Activated T-helper 17 cell treated with anti-CD3 and anti-CD28 coated beads, Interleukin-2, amount 50 U/mL, for 72 hours (primary cell): ENCODE data around the gene RBP5. TPM values are rescaled to one million over a fixed set of nuclear protein-coding genes. Genes with fewer than 3 reads are reported as not detected.
"Not testable (repeated sequence)": the region's sequence is repeated elsewhere in the genome, so short reads cannot be mapped to it uniquely, and the experiment has no call there.

Experiments used
- ATAC-seq: fragments of 150-1000 bp; cut with Tn5 transposase; replicated peaks from 2 replicates; pipeline ENCODE4 v1.10.0; 2021; ENCODE audit warnings: mild to moderate bottlenecking, moderate library complexity
- H3K27ac Mint-ChIP-seq: one replicate; pipeline ENCODE4 v1.8.0; 2022; ENCODE audit warnings: mixed read lengths
- H3K27me3 Mint-ChIP-seq: one replicate; pipeline ENCODE4 v1.8.0; 2022; ENCODE audit warnings: mixed read lengths
- H3K36me3 Mint-ChIP-seq: one replicate; pipeline ENCODE4 v1.8.0; 2022; ENCODE audit warnings: low read depth, mild to moderate bottlenecking, mixed read lengths
- H3K4me1 Mint-ChIP-seq: one replicate; pipeline ENCODE4 v1.8.0; 2022; ENCODE audit warnings: mixed read lengths
- H3K4me3 Mint-ChIP-seq: one replicate; pipeline ENCODE4 v1.8.0; 2022; ENCODE audit warnings: mild to moderate bottlenecking, mixed read lengths
- H3K9me3 Mint-ChIP-seq: one replicate; pipeline ENCODE4 v1.8.0; 2022; ENCODE audit warnings: mixed read lengths
- total RNA-seq, 2 donors: library from RNA; stranded (reverse); gene quantifications; one replicate each; pipeline ENCODE4 v1.2.3, GENCODE V29; 2022

Gene RBP5
- total RNA-seq, 2 donors from 2014 or later: not detected

DNA sequence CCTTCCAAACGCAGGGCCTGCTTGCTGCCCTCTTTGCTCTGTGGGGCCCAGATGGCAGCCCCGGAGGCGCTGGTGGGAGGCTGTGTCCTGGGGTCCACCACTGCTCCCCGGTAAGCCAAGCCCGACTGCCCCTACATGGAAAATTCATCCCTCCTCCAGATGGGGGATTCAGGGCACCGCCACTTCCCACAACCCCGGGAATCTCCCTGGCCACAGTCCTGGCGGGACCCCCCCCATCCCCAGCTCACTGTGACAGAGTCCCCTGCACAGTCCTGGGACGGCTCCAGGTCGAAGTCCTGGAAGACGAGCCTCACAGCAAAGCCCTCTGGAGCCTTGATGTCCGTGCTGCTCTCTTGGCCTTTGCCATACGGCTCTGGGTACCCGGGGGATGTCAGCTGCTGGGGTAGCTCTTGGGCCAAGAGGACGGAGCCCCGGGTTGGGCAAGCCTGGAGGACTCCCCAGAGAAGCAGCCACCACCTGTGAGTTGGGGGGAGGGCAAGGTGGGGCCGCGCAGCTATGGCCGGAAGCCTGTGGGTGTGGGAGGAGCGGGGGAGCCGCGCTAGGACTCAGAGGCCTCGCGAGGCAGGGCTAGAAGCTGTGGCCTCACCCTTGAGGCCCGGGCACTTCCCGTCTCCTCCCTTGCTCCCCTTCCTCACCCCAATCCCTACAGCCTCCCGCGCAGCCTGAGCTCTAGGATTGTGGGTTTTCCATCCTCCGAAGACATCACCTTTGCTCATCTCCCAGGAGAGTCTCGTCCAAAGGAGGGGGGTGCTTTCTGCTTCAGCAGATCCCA, 20.5 kb downstream of the RBP5 start:
- Mint-ChIP-seq H3K27ac (peak overlapping the region; percentile 95), H3K36me3 (peaks cover 54% of the 10 kb centered on the region), H3K27me3 (no peaks in the 10 kb centered on the region), H3K4me1 (peaks cover 16% of the 10 kb centered on the region), H3K4me3 (peak overlapping the region; percentile 97), H3K9me3 (peaks cover 10% of the 10 kb centered on the region)
- peak; percentile 96 for ATAC-seq

DNA sequence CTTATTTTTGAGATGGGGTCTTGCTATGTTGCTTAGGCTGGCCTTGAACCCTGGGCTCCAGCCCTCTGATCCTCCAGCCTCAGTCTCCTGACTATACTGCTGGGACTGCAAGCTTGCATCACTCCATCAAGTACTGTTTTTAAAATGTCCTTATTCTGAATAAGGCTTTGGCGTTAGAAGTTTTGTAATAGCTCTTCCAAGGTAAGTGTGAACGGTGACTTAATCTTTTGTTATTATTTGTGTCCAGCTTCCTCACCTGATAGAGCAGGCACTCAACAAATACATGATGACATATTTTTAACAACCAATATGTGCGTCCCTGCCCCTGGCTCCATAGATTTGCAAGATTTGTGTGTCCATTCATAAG, 21.1 kb downstream of the RBP5 start:
- Mint-ChIP-seq H3K36me3 (peaks cover 57% of the 10 kb centered on the region), H3K27ac (peak overlapping the region; percentile 95), H3K27me3 (no peaks in the 10 kb centered on the region), H3K9me3 (peaks cover 10% of the 10 kb centered on the region), H3K4me3 (peak overlapping the region; percentile 97), H3K4me1 (peaks cover 20% of the 10 kb centered on the region)
- ATAC-seq: no peak

DNA sequence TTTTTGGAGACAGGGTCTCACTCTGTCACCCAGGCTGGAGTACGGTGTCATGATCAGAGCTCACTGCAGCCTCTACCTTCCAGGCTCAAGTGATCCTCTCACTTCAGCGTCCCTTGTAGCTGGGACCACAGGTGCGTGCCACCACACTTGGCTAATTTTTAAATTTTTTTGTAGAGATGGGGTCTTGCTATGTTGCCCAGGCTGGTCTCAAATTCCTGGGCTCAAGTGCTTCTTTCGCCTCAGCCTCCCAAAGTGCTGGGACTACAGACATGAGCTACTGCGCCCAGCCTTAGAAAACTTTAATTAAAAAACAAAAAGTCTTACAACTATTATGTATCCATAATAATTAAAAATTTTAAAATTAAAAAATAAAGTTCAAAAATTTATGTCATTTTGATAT, 21.5 kb downstream of the RBP5 start:
- H3K4me3 Mint-ChIP-seq: peak overlapping the region; percentile 97
- H3K36me3 Mint-ChIP-seq: peaks cover 62% of the 10 kb centered on the region
- ATAC-seq, H3K27ac Mint-ChIP-seq, H3K9me3 Mint-ChIP-seq, H3K27me3 Mint-ChIP-seq: not testable (repeated sequence)
- H3K4me1 Mint-ChIP-seq: peaks cover 23% of the 10 kb centered on the region

DNA sequence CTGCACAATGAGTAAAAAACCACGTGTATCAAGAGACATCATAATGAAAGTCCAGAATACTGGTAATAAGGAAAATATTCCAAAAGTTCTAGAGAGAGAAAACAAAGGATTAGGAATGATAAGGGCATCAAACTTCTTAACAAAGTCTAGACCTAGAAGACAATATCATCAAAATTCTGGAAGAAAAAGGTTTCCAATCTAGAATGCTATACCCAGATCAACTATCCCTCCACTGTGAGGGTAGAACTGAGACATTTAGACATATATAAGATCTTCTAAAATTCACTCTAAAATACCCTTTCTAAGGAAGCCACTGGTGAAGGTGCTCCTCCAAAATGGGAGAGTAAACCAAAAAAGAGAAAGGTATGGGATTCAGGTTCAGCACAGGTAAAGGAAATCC, 22.6 kb downstream of the RBP5 start:
- peak overlapping the region; percentile 4 for H3K27ac Mint-ChIP-seq
- peaks cover 10% of the 10 kb centered on the region for H3K9me3 Mint-ChIP-seq
- peaks cover 65% of the 10 kb centered on the region for H3K36me3 Mint-ChIP-seq
- H3K27me3 Mint-ChIP-seq: no peaks in the 10 kb centered on the region
- no peak for ATAC-seq
- peak overlapping the region; percentile 97 for H3K4me3 Mint-ChIP-seq
- peaks cover 23% of the 10 kb centered on the region for H3K4me1 Mint-ChIP-seq

DNA sequence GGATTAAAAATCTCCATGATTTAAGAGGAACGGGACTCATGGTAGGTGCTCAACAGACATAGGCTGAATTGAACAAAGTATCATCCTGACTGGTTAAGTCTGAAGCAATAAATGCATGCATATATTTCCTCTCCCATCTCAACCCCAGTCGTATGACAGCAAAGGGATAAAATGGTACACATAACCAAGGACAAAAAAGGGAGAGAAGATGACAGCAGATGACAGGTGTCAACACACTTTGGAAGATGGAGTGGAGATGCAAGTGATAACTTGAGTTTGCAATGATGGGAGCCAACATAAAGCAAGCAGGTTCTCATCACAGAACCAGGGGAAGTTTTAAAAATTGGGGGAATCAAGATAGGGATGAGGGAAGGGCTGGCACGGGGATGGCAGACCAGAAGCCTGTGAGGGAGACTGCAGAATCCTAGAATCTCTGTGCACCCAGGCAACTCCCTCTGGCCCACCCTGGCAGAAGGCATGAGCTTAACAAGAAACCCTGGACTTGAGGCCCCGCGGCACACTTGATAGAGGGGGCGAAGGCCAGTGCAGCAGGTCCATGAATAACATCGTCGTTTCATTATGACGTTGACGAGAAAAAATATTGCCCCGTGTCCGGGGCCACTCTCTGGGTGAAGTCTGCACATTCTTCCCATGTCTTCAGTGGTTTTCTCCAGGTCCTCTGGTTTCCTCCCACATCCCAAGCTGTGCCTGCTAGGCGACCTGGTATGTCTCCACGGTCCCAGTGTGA, 24.7 kb downstream of the RBP5 start:
- H3K4me1 Mint-ChIP-seq: peaks cover 19% of the 10 kb centered on the region
- H3K27me3 Mint-ChIP-seq: no peaks in the 10 kb centered on the region

DNA sequence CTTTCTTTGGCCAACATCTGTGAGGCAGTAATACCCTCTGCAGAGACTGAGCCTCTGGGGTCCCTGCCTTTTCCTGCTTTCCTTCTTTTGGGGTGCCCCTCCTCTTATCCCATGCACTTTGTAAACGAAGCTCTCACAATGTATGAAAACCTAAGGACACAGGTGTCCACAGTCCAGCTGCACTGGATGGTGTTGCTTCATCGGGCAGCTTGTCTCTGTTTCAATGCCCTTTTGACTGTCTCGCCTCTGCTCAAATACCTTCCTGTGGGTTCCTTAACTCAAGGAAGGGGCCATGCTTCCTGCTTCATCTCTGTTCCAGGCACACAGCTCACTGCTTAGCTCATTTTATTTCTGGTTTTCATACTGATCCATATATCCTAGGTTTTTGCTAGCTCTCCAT, 26.1 kb downstream of the RBP5 start:
- Mint-ChIP-seq H3K4me3 (no peak overlapping the region), H3K9me3 (peaks cover 10% of the 10 kb centered on the region), H3K36me3 (peaks cover 76% of the 10 kb centered on the region), H3K4me1 (peaks cover 14% of the 10 kb centered on the region), H3K27me3 (no peaks in the 10 kb centered on the region), H3K27ac (no peak overlapping the region)
- no peak for ATAC-seq

More for the DNA sequence above, 24.7 kb downstream of the RBP5 start:
- H3K9me3 Mint-ChIP-seq: peaks cover 10% of the 10 kb centered on the region
- H3K36me3 Mint-ChIP-seq: peaks cover 73% of the 10 kb centered on the region
- ATAC-seq: no peak
- H3K4me3 Mint-ChIP-seq: no peak overlapping the region
- no peak overlapping the region for H3K27ac Mint-ChIP-seq

DNA sequence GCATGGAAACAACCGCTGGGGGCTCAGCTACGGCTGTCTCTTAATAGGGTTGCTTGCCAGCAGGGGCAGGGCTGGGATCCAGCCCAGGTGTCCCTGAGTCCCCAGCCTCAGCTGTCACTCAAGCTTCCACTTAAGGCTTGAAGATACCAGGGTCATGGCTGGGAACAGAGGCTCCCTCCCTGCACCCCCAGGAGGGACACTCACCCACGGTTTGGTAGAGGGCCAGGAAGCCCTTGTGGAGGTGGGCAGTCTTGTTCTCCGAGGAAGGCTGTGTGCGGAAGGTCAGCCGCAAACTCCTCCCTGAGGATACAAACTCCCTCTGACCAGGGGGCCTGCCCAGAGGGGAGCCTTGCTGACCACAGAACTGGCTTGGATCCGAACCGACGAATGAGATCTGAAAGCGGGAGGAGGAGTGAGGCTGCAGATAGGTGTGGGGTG, 27.0 kb downstream of the RBP5 start:
- peaks cover 13% of the 10 kb centered on the region for H3K4me1 Mint-ChIP-seq
- H3K36me3 Mint-ChIP-seq: peaks cover 71% of the 10 kb centered on the region
- H3K9me3 Mint-ChIP-seq: peaks cover 10% of the 10 kb centered on the region
- H3K27me3 Mint-ChIP-seq: no peaks in the 10 kb centered on the region
- ATAC-seq: no peak
- no peak overlapping the region for H3K4me3 Mint-ChIP-seq
- H3K27ac Mint-ChIP-seq: peak overlapping the region; percentile 54

DNA sequence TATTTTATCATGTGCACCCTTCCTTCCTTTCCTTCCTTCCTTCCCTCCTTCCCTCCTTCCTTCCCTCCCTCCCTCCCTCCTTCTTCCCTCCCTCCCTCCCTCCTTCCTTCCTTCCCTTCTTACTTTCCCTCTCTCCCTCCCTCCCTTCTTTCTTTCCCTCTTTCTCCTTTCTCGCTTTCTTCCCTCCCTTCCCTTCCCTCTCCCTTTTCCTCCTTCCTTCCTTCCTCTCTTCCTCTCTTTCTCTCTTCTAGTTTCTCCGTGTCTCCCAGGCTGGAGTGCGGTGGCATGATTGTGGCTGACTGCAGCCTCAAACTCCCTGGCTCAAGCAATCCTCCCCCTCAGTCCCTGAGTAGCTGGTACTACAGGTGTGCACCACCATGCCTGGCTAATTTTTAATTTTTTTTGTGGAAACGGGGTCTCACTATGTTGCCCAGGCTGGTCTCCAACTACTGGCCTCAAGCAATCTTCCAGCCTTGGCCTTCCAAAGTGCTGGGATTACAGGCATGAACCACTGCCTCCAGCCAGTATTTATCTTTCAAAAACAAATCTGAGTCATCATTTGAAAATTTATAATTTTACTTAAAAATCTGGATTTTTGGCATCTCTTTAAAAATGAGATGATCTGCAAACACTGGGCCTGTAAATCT, 27.5 kb downstream of the RBP5 start:
- Mint-ChIP-seq H3K27me3 (no peaks in the 10 kb centered on the region), H3K4me1 (peaks cover 13% of the 10 kb centered on the region), H3K27ac (peak overlapping the region; percentile 54), H3K4me3 (no peak overlapping the region), H3K36me3 (peaks cover 66% of the 10 kb centered on the region), H3K9me3 (peaks cover 8% of the 10 kb centered on the region)
- no peak for ATAC-seq

DNA sequence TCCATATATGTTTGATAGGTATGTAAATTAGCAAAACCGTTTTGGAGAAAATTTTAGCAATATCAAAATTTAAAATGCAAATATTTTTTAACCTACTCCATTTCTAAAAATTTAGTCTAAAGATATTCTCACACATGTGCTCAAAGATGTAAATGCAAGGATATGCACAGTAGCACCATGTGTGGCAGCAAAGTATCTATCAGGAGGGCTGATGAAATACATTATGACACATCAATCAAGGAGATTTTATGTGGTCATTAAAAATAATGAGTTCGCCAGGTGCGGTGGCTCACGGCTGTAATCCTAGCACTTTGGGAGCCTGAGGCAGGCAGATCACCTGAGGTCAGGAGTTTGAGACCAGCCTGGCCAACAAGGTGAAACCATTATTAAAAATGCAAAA, 28.4 kb downstream of the RBP5 start:
- Mint-ChIP-seq H3K4me1 (peaks cover 8% of the 10 kb centered on the region), H3K4me3 (no peak overlapping the region), H3K9me3 (no peaks in the 10 kb centered on the region), H3K27ac (no peak overlapping the region), H3K36me3 (peaks cover 56% of the 10 kb centered on the region), H3K27me3 (no peaks in the 10 kb centered on the region)
- ATAC-seq: no peak

DNA sequence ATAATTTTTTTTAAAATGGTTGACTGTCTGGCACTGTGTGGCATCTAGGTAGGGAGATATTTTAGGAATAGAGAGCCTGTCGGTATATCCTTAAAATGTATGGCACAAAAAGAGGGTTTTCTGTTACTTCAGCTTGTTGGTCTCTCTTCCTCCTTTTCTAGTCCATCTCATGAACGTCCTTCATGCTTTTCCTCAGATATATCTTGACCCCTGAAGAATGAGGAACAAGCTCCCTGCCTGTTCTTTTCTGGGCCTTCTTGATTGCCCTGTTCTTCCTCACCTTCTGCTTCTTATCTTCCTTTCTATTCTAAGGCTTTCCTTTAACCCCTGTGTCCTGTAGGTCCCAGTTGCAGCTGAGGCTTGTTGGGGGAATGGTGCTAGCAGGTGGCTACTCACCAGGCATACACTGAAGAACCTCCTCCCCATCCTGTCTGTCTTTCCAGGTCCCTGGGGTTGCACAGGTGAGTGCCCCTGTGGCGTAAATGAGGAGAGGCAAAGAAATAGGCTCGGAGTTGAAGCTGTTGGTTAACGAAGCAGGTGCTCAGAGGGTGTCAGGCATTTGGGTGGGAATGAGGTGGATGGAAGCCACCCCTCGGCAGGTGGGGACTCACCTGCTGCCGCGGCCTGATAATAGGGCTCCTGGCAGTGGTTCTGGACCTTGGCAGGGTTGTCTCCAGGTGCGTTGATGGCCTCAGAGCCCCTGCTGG, 29.2 kb downstream of the RBP5 start:
- no peak for ATAC-seq
- H3K9me3 Mint-ChIP-seq: no peaks in the 10 kb centered on the region
- H3K36me3 Mint-ChIP-seq: peaks cover 55% of the 10 kb centered on the region
- no peak overlapping the region for H3K4me3 Mint-ChIP-seq
- H3K27me3 Mint-ChIP-seq: no peaks in the 10 kb centered on the region
- H3K27ac Mint-ChIP-seq: peak overlapping the region; percentile 73
- H3K4me1 Mint-ChIP-seq: peaks cover 8% of the 10 kb centered on the region

DNA sequence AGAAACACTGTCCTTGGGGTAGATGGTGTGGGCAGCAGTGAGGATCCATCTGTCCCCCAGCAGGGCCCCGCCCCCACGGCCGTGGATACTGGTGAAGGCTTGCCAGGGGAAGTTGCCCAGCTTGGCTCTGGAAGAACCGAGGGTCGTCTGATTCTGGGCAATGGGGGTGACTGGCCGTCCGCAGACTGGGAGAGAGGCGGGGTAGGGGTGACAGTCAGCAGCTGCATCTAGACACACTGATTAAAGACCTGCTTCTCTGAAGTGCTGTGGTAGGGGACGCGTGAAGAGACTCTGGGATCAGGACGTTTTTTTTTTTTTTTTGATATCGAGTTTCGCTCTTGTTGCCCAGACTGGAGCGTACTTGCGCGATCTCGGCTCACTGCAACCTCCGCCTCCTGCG, 31.7 kb downstream of the RBP5 start:
- Mint-ChIP-seq H3K27me3 (no peaks in the 10 kb centered on the region), H3K4me3 (no peak overlapping the region), H3K4me1 (no peaks in the 10 kb centered on the region), H3K9me3 (no peaks in the 10 kb centered on the region), H3K36me3 (peaks cover 37% of the 10 kb centered on the region), H3K27ac (no peak overlapping the region)
- no peak for ATAC-seq

DNA sequence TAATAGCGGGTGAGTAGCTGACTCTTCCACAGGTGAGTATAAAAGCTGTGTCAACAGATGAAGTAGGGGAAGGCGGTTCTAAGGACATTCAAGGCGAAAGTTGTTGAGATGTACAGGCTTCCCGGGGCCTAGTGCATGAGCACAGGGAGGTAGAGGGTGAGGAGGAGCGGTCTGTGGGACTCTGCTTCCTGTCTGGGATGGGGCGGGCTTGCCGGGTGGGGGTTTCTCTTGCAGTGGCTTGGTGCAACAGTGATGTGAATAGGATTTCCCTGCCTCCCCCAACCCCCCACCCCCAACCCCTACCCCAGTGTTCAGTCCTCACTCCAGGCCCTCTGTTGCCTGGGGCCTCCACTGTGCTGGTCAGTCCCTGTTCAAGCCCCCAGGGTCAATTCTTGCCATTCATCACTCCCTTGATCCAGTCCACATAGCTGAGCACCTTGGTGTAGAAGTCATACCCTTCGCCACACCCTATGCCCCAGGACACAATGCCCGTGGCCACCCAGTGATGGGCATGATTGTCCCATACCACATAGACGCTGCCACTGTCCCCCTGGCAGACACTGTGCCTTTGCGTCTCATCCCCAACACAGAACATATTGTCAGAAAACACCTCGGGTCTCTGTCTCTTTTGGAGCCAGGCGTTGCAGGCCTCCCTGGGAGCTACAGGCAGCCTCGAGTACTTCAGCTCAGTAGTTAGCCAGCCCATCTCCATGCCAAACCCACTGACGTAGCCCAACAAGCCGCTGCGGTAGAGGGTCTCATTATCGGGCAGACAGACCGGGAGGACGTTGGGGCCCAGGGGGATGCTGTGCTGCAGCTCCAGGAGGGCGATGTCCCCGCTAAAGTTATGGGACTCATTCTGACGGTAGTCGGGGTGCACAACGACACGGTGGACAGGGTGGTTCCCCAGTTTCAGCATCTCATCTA, 32.4 kb downstream of the RBP5 start:
- Mint-ChIP-seq H3K27ac (no peak overlapping the region), H3K4me1 (no peaks in the 10 kb centered on the region), H3K9me3 (no peaks in the 10 kb centered on the region), H3K36me3 (peaks cover 30% of the 10 kb centered on the region), H3K4me3 (no peak overlapping the region), H3K27me3 (no peaks in the 10 kb centered on the region)
- no peak for ATAC-seq

DNA sequence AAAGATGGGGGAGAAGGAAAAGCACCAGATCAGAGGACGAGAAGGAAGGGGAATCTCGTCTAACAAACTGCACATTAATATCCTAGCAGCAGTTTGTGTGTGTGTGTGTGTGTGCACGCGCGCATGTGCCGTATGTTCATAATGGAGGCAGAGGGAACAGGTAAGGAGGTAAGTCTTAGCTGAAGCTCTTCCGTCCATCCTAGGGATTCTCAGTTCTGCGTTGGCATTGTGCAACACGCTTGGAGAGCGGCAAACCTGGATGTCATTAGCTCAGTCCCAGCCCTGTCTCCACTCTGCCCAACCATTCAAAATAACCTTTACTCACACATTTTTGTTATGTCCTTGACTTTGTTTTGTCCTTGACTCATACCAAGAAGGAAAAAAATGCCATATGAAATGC, 34.8 kb downstream of the RBP5 start:
- no peak overlapping the region for H3K27ac Mint-ChIP-seq
- H3K27me3 Mint-ChIP-seq: peaks cover 5% of the 10 kb centered on the region
- peaks cover 13% of the 10 kb centered on the region for H3K36me3 Mint-ChIP-seq
- H3K4me1 Mint-ChIP-seq: no peaks in the 10 kb centered on the region
- no peak for ATAC-seq
- H3K4me3 Mint-ChIP-seq: no peak overlapping the region
- no peaks in the 10 kb centered on the region for H3K9me3 Mint-ChIP-seq
